Adrenal gland (tissue), 12 donors: Measurements from ENCODE around the gene PP2D1. TPM values are rescaled to one million over a fixed set of nuclear protein-coding genes. Genes with fewer than 3 reads are reported as not detected.

Experiments used
- DNase-seq, 7 donors: peaks; one replicate each; pipeline ENCODE4 v3.0.0-alpha.2; 2019 to 2020
- H3K27ac ChIP-seq, 5 donors: fragments of 200-600 bp; sonication (generic) in 4 of 5; 1 replicate in 3 of 5; 2 replicates in 2 of 5; pipeline versions ENCODE4 v1.5.1 to v1.8.0; 2016 to 2020; ENCODE audit warnings: mild to moderate bottlenecking in 1 of 5
- H3K27me3 ChIP-seq: fragments of 200-600 bp; 2 replicates; pipeline ENCODE4 v1.8.0; 2021
- H3K36me3 ChIP-seq, 2 donors: fragments of 200-600 bp; replicated peaks in 1 of 2; 1 replicate in 1 of 2; 2 replicates in 1 of 2; pipeline versions ENCODE4 v1.5.1 to v1.8.0; 2018 to 2022
- H3K4me1 ChIP-seq, 2 donors: fragments of 200-600 bp; replicated peaks in 1 of 2; 1 replicate in 1 of 2; 2 replicates in 1 of 2; pipeline versions ENCODE4 v1.5.1 to v1.8.0; 2018 to 2021
- H3K4me3 ChIP-seq, 4 donors: fragments of 200-600 bp; sonication (generic) in 3 of 4; one replicate each; pipeline ENCODE4 v1.5.1; 2016 to 2018
- H3K9me3 ChIP-seq, 3 donors: fragments of 200-600 bp; sonication (generic) in 1 of 3; replicated peaks in 1 of 3; 1 replicate in 2 of 3; 2 replicates in 1 of 3; pipeline versions ENCODE4 v1.5.1 to v1.8.0; 2016 to 2021
- POLR2A ChIP-seq, 2 donors: fragments of 450-650 bp; IDR thresholded peaks; one replicate each; pipeline ENCODE4 v1.6.1; 2017; ENCODE audit warnings: antibody characterized with exemption in 2 of 2, mild to moderate bottlenecking in 2 of 2, moderate library complexity in 1 of 2
- WGBS, 4 donors: extraction: QIAGEN DNeasy Blood & Tissue Kit in 2 of 4; methylation state at CpG; one replicate each; pipeline versions ENCODE4 v1.1.5 to v1.1.7; 2013 to 2017; 5-methylcytosine and 5-hydroxymethylcytosine counted together
- intact Hi-C, 2 donors: fragments of 100-400 bp; cut with DNase I; formaldehyde crosslinking; loops; one replicate each; pipeline versions ENCODE4 v1.14.1 to v1.15.0; 2022 to 2023
- polyA plus RNA-seq, 3 donors: library from polyadenylated mRNA; stranded (reverse); fragments of 200-250 nt in 2 of 3; fragments of 350-450 nt in 1 of 3; fragmentation: Illumina TruSeq in 1 of 3; extraction: RNeasy Lipid Tissue Mini Kit (QIAGEN cat#74804) in 1 of 3; gene quantifications; one replicate each; pipeline ENCODE4 v1.2.3, GENCODE V29; 2013 to 2014
- total RNA-seq, 9 donors: library from RNA; depleted of rRNA in 4 of 9; stranded (reverse); fragments of >200 nt in 4 of 9; fragments of 120-200 nt in 1 of 9; fragmentation: NEBNext Ultra II Directional in 1 of 9; extraction: Animal tissue kit (Norgen Biotek cat#: 25700) in 1 of 9; gene quantifications; one replicate each; pipeline versions ENCODE4 v1.1.0 to v1.2.4, GENCODE V29; 2013 to 2023
- TF ChIP-seq, protein P1 (sequence below), 6 experiments: fragments of 450-650 bp in 4 of 6; fragments of 200-600 bp in 2 of 6; sonication (generic) in 1 of 6; IDR thresholded peaks; 1 replicate in 5 of 6; 2 replicates in 1 of 6; pipeline versions ENCODE4 v1.5.1 to v1.8.0; 2016 to 2021; ENCODE audit warnings: antibody characterized with exemption in 6 of 6, mild to moderate bottlenecking in 2 of 6, moderate library complexity in 1 of 6
- donor health status: healthy with polysubstance abuse.
- donor health status: Bipolar disorder and iron deficiency.
- donor health status: DM: yes; HTN: yes; CAD: no.
- donor health status: DM: no; HTN: no; CAD: no.
- donor health status: DM: no; HTN: no; CAD: no.
- donor health status: DM: yes; HTN: yes; CAD: no.

PP2D1 gene
- total and polyA plus RNA-seq, 12 donors: not detected

DNA sequence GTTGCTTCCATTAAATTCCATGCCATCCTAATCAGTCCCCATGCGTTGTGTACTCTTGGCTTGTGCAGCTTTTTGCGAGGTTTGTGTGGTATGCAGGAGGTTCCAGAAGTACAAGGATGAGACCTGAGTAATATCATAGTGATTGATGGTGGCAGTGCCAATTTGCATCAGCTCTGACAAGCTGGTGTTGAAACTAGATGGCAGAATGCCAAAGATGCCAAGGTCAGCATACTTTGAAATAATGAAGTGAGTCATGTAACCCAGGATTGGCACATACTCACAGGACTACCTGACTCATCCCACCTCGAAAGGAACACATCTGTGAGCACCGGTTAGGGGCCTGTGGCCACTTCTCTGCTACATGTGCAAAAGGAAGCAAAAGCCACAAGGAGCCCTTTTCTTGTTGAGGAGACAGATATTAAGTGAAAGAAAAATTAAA lies 42.5 kb upstream of the PP2D1 start:
- peak; percentile 85 to 94 (median 92) for DNase-seq
- peak overlapping the region in 3 of 5 donors; percentile 62 to 76 (median 72) for H3K27ac ChIP-seq
- H3K4me3 ChIP-seq: no peak overlapping the region
- H3K27me3 ChIP-seq: no peaks in the 10 kb centered on the region
- H3K36me3 ChIP-seq: no peaks in the 10 kb centered on the region
- no peaks in the 10 kb centered on the region for H3K9me3 ChIP-seq
- intact Hi-C loops: no loop called here
- TF ChIP-seq, protein P1, sequence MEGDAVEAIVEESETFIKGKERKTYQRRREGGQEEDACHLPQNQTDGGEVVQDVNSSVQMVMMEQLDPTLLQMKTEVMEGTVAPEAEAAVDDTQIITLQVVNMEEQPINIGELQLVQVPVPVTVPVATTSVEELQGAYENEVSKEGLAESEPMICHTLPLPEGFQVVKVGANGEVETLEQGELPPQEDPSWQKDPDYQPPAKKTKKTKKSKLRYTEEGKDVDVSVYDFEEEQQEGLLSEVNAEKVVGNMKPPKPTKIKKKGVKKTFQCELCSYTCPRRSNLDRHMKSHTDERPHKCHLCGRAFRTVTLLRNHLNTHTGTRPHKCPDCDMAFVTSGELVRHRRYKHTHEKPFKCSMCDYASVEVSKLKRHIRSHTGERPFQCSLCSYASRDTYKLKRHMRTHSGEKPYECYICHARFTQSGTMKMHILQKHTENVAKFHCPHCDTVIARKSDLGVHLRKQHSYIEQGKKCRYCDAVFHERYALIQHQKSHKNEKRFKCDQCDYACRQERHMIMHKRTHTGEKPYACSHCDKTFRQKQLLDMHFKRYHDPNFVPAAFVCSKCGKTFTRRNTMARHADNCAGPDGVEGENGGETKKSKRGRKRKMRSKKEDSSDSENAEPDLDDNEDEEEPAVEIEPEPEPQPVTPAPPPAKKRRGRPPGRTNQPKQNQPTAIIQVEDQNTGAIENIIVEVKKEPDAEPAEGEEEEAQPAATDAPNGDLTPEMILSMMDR (IDR thresholded peaks at IDR 0.05): no peak
- TF ChIP-seq POLR2A (IDR thresholded peaks at IDR 0.05): no peak
- H3K4me1 ChIP-seq: peaks cover 26 to 42% of the 10 kb centered on the region in 2 donors
- 10 to 40% (median 29%) methylated on average over 4 of the region's 4 CpGs for WGBS, 4 donors

DNA sequence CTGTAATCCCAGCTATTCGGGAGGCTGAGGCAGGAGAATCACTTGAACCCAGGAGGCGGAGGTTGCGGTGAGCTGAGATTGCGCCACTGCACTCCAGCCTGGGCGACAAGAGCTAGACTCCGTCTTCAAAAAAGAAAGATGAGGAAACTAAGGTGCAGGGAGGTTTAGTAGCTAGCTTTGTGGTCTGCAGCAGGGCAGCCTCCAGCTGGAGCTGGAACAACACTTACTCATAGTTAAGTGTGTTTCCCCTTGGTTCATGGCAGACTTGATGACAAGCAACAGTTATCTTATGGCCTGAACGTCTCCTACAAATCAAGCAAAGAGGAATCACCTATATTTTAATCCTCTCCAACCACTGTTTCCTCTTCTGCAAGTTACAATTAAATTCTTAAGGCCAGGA lies 40.8 kb upstream of the PP2D1 start:
- no peak for DNase-seq
- Histone ChIP-seq H3K27me3 (no peaks in the 10 kb centered on the region), H3K9me3 (no peaks in the 10 kb centered on the region), H3K36me3 (no peaks in the 10 kb centered on the region), H3K4me3 (no peak overlapping the region), H3K4me1 (peaks cover 25 to 42% of the 10 kb centered on the region in 2 donors), H3K27ac (no peak overlapping the region)
- intact Hi-C loops: no loop called here
- WGBS, 4 donors: 83 to 94% (median 90%) methylated on average over 7 of the region's 7 CpGs
- no peak for TF ChIP-seq POLR2A (IDR thresholded peaks at IDR 0.05)
- TF ChIP-seq, protein P1 (IDR thresholded peaks at IDR 0.05): no peak

DNA sequence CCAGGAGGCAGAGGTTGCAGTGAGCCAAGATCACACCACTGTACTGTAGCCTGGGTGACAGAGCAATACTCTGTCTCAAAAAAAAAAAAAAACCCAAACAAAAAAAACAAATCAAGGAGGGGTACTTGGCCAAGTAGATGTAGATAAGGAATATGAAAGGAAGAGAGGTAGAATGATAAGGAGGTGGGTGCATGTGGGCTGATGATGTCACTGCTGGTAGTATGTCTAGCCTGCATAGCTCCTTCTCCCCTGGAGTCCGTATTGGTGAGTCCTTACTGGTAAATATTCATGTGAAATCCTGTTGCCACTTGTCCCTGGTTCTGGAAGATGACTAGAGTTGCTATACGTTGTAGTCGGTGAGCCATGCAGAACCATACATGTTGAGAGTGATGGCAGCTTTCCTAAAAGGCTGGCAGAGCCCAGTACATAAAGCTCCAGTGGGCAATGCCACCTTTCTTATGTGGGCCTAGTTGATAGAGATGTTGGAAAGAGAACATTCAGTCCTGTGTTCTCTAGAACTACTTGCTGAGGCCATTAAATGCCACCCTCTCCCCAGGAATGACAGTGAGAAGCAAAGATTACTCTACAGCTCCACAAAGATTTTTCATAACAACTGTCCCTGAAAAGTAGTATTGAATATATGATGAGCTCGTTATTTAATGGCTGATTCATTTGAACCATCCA lies 39.2 kb upstream of the PP2D1 start:
- Histone ChIP-seq H3K9me3 (no peaks in the 10 kb centered on the region), H3K4me1 (peaks cover 13 to 29% of the 10 kb centered on the region in 2 donors), H3K27ac (no peak overlapping the region), H3K36me3 (no peaks in the 10 kb centered on the region), H3K27me3 (no peaks in the 10 kb centered on the region), H3K4me3 (no peak overlapping the region)
- no peak for DNase-seq
- intact Hi-C loops: no loop called here
- TF ChIP-seq, protein P1 (IDR thresholded peaks at IDR 0.05): no peak
- TF ChIP-seq POLR2A (IDR thresholded peaks at IDR 0.05): no peak
- WGBS, 4 donors: 95 to 96% (median 95%) methylated on average over 4 of the region's 4 CpGs

DNA sequence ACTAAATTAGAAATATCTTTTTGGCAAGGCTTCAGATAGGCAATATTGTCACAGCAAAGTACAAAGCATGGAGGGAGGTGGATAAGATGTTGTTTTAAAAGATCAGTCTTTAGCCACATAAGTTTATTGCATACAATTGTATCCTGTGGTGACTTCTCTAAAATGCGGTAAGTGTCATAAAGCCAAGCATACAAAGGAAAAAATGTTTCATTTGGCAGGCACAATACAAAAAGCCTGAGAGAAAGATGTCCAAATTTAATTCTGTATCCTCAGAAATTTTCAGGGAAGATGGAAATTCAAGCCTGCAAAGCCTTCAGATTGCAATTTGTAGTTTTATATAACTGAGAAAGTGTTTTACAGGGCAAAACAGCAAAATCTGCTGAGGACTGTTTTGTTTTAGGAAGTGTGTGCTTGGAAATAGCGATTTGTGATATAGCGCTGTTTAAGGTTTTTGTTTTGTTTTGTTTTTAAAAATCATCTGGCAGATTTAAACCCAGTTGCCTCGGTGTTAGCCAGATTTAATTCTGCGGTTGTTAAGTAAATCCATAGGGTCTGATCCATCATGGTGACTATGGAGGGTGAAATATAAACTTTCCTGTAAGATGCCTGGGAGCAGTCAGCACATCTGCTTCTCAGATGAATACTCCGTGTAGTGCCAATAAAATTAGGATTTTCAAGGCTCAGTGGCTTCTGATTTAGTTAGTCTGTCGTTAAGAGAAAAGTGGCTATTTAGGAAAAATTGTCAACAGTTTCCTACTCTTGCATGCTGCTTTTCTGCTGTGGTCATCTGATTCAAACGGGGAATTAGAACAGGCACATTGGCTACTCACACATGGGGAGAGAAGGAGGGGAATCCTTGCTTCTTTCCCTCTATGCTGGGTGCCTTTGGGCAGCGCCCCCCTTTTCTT lies 36.2 kb upstream of the PP2D1 start:
- TF ChIP-seq, protein P1 (IDR thresholded peaks at IDR 0.05): no peak
- TF ChIP-seq POLR2A (IDR thresholded peaks at IDR 0.05): no peak
- Histone ChIP-seq H3K27ac (peak overlapping the region in 2 of 5 donors; percentile 9 to 22), H3K4me1 (peaks cover 9 to 17% of the 10 kb centered on the region in 2 donors), H3K9me3 (no peaks in the 10 kb centered on the region), H3K36me3 (no peaks in the 10 kb centered on the region), H3K4me3 (peak overlapping the region in 1 of 4 donors; percentile 26), H3K27me3 (no peaks in the 10 kb centered on the region)
- intact Hi-C loops: loop anchor here (10.0 kb wide), 2 partner anchors 103 to 137 kb away; partner anchors contain the start of genes RAB5A (in 1 of the 2) and SGO1 (in 1 of the 2)
- WGBS, 4 donors: 51 to 69% (median 67%) methylated on average over 9 of the region's 9 CpGs
- DNase-seq: no peak
